H1 (cell line): ENCODE data around the gene KIAA0040. TPM values are rescaled to one million over a fixed set of nuclear protein-coding genes. Genes with fewer than 3 reads are reported as not detected.

ENCODE experiments used
- CBX5 ChIP-seq: fragments of 300-800, 300-1000 bp; sonication (generic); IDR thresholded peaks from 2 replicates; pipeline ENCODE4 v1.7.1; 2016; ENCODE audit warnings: antibody characterized with exemption, low read length, low read depth
- CHD7 ChIP-seq: fragments of 300-600 bp; sonication (generic); IDR thresholded peaks from 2 replicates; pipeline ENCODE4 v1.7.1; 2012; ENCODE audit warnings: low read length, moderate library complexity, mild to moderate bottlenecking, inconsistent platforms; ENCODE audit not compliant: insufficient replicate concordance
- RFX5 ChIP-seq: IDR thresholded peaks from 2 replicates; pipeline ENCODE4 v1.6.1; 2011; ENCODE audit warnings: low read depth, low read length, improper control_type of control experiment, borderline replicate concordance
- TBP ChIP-seq: IDR thresholded peaks from 2 replicates; pipeline ENCODE4 v1.6.1; 2011; ENCODE audit warnings: low read depth, low read length, improper control_type of control experiment
- YY1 ChIP-seq: IDR thresholded peaks from 2 replicates; pipeline ENCODE4 v1.6.1; 2011; ENCODE audit warnings: low read depth, mild to moderate bottlenecking, low read length
- polyA plus RNA-seq, 7 experiments: library from polyadenylated mRNA; depleted of rRNA in 3 of 7; stranded (reverse) in 5 of 7; unstranded in 2 of 7; fragments of >200 nt in 5 of 7; fragments of 200-250 nt in 2 of 7; gene quantifications; 1 replicate in 5 of 7; 2 replicates in 1 of 7; 4 replicates in 1 of 7; pipeline versions ENCODE4 v1.2.1 to v1.2.3, GENCODE V29; 2011 to 2013; ENCODE audit warnings: missing spikeins in 2 of 7, mixed read lengths in 2 of 7
- total RNA-seq: library from RNA; stranded (reverse); fragmentation: NEBNext Ultra II Directional; extraction: Animal tissue kit (Norgen Biotek cat#: 25700); gene quantifications from 2 replicates; pipeline ENCODE4 v1.2.1, GENCODE V29; 2021

KIAA0040 gene
- total and polyA plus RNA-seq, 2 of the 8 experiments (the other 6 are each of a cell fraction or from before 2014, with no cell fraction given) = 11.0 to 14.1 TPM

- TF ChIP-seq CHD7 = no peak
- TF ChIP-seq YY1 = no peak
- TF ChIP-seq CBX5 = no peak
- TF ChIP-seq RFX5 = no peak
- no peak for TF ChIP-seq TBP
Observed at GRCh38 chr1:175145899-175146528, 46.6 kb downstream of the KIAA0040 start (continued).
